Neural cell (in vitro differentiated cells): ENCODE results near the gene IL23A.

ENCODE experiments used
- EZH2 ChIP-seq: fragments of 200-600, 300-800 bp; shearing (Covaris generic), sonication (generic); IDR thresholded peaks from 2 replicates; pipeline ENCODE4 v1.6.1; 2014; ENCODE audit warnings: antibody characterized with exemption, low read length, borderline replicate concordance, mild to moderate bottlenecking; ENCODE audit not compliant: insufficient read depth, poor library complexity, severe bottlenecking
- TF ChIP-seq, protein P1 (sequence below): fragments of 450-650 bp; IDR thresholded peaks from 2 replicates; pipeline ENCODE4 v1.5.1; 2014; ENCODE audit warnings: antibody characterized with exemption, mild to moderate bottlenecking, moderate library complexity; ENCODE audit not compliant: poor library complexity, severe bottlenecking
- TF ChIP-seq, protein P2 (sequence below): IDR thresholded peaks from 2 replicates; pipeline ENCODE4 v1.6.1; 2012; ENCODE audit warnings: borderline replicate concordance

DNA sequence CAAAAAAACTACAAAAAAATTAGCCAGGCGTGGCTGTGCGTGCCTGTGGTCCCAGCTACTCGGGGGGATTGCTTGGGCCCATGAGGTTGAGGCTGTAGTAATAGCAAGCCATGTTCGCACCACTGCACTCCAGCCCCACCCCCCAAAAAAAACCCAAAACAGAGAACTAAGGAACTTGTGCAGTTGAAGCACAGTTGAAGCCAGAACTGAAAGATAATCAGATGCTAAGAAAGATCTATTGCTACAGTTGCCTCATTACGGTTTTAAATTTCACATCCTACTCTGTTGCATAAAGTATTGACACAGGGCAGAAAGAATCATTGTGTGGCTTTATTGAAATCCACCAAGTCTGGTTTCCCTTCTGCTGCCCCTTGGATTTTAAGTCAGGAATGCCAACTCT is 42.4 kb upstream of the IL23A start:
- TF ChIP-seq, protein P1, sequence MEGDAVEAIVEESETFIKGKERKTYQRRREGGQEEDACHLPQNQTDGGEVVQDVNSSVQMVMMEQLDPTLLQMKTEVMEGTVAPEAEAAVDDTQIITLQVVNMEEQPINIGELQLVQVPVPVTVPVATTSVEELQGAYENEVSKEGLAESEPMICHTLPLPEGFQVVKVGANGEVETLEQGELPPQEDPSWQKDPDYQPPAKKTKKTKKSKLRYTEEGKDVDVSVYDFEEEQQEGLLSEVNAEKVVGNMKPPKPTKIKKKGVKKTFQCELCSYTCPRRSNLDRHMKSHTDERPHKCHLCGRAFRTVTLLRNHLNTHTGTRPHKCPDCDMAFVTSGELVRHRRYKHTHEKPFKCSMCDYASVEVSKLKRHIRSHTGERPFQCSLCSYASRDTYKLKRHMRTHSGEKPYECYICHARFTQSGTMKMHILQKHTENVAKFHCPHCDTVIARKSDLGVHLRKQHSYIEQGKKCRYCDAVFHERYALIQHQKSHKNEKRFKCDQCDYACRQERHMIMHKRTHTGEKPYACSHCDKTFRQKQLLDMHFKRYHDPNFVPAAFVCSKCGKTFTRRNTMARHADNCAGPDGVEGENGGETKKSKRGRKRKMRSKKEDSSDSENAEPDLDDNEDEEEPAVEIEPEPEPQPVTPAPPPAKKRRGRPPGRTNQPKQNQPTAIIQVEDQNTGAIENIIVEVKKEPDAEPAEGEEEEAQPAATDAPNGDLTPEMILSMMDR, result no peak
- no peak for TF ChIP-seq EZH2
- TF ChIP-seq, protein P2, sequence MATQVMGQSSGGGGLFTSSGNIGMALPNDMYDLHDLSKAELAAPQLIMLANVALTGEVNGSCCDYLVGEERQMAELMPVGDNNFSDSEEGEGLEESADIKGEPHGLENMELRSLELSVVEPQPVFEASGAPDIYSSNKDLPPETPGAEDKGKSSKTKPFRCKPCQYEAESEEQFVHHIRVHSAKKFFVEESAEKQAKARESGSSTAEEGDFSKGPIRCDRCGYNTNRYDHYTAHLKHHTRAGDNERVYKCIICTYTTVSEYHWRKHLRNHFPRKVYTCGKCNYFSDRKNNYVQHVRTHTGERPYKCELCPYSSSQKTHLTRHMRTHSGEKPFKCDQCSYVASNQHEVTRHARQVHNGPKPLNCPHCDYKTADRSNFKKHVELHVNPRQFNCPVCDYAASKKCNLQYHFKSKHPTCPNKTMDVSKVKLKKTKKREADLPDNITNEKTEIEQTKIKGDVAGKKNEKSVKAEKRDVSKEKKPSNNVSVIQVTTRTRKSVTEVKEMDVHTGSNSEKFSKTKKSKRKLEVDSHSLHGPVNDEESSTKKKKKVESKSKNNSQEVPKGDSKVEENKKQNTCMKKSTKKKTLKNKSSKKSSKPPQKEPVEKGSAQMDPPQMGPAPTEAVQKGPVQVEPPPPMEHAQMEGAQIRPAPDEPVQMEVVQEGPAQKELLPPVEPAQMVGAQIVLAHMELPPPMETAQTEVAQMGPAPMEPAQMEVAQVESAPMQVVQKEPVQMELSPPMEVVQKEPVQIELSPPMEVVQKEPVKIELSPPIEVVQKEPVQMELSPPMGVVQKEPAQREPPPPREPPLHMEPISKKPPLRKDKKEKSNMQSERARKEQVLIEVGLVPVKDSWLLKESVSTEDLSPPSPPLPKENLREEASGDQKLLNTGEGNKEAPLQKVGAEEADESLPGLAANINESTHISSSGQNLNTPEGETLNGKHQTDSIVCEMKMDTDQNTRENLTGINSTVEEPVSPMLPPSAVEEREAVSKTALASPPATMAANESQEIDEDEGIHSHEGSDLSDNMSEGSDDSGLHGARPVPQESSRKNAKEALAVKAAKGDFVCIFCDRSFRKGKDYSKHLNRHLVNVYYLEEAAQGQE, result no peak
